ENCODE measurements around the gene ZC3H6. TPM values are rescaled to one million over a fixed set of nuclear protein-coding genes. Genes with fewer than 3 reads are reported as not detected.

Gene ZC3H6
- polyA plus RNA-seq, 2 of the 4 experiments (the other 2 are of a cell fraction) = 0.75 to 1.9 TPM

DNA sequence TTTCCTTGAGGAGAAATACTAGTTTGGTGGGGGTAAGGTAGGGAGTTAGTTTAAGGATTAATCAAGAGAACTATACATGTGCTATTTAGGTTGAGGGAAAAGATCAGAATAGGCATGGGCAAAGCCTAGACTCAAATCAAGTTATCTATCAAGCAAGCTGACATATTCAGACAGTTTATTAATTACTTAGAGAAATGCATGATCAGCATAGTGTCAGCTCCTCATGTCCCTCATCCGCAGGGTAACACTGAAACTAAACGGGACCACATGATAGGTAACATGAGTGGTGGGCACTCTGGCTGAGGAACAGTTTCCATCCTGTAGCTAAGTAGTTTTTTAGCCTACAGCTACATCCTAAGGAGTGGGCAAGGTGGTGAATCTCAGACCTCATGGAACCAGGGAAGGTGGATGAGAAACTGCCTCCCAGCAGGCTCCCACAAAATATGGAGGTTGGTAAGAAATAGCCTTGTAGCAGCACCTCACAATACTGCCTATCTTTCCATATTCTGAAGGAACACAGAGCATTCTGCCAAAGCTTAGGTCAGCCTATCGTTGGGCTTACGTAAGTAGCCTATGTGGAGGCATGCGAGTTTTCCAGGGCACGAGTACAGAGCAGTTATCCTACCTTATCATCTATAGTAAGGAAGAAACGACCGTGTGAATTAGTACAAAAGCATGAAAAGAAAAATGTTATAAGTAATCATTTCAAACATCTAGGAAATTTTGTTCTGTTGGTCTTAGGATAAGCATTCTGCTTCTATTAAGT, 18.4 kb downstream of the ZC3H6 start:
- ATAC-seq = no peak
- Histone ChIP-seq H3K4me3 (no peak overlapping the region), H3K27ac (no peak overlapping the region), H3K4me1 (no peaks in the 10 kb centered on the region), H3K9me3 (no peaks in the 10 kb centered on the region), H3K4me2 (no peak overlapping the region)
- 74% methylated on average over 8 of the region's 8 CpGs for WGBS (ENCODE audit: missing lambda C conversion rate)
- no peak for DNase-seq (ENCODE audit: low read depth in 1 of 2, low spot score in 1 of 2)
- CTCF ChIA-PET = no interaction called here
- no peak for TF ChIP-seq HDAC2 (IDR thresholded peaks at IDR 0.05)
- TF ChIP-seq MAFK (IDR thresholded peaks at IDR 0.05; ENCODE audit: partially characterized antibody) = peak; percentile 62
- FAIRE-seq = no peak
- POLR2A ChIA-PET = no interaction called here

DNA sequence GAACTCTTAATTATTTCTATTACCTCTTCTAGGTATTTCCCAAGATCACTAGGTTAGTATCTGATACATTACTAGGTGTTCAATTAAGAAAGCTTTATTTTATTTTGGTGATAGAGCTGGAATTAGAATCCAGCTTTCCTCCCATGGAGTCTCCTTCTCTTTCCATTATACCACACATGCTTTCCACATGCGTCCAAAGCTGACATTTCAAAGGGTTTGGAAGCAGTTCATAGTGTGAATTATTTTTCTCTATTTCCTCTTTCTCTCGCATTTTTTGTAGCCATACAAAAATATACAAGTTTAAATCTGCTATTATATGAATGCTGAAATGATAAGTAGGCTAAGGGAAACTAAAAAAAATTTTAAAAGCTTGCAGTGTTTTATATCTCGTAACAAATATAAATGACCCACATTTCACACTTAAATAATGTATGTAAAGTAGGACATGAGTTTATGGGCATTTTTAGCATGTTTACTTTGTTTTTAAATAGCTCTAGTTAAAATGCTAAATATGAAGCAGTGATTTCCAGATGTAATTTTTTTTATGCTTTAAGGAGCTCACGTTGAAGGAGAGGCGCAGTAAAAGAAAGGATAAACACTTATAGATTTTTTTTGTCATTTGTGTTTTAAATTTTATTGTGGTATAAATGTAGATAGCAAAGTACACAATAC, 20.1 kb downstream of the ZC3H6 start:
- WGBS (ENCODE audit: missing lambda C conversion rate) = 75% methylated on average over 5 of the region's 5 CpGs
- Histone ChIP-seq H3K27ac (no peak overlapping the region), H3K9me3 (no peaks in the 10 kb centered on the region), H3K4me1 (no peaks in the 10 kb centered on the region), H3K4me3 (no peak overlapping the region), H3K4me2 (no peak overlapping the region)
- ChIA-PET POLR2A (no interaction called here), CTCF (no interaction called here)
- no peak for DNase-seq (ENCODE audit: low read depth in 1 of 2, low spot score in 1 of 2)
- no peak for FAIRE-seq
- ATAC-seq = no peak
- no peak for TF ChIP-seq NFE2L2 (conservative IDR thresholded peaks at IDR 0.05; ENCODE audit: low read length)
- no peak for TF ChIP-seq EHMT2 (IDR thresholded peaks at IDR 0.05; ENCODE audit: low read depth)
- TF ChIP-seq POLR2AphosphoS2 (conservative IDR thresholded peaks at IDR 0.05; ENCODE audit: low read length) = no peak
- TF ChIP-seq RAD21 (conservative IDR thresholded peaks at IDR 0.05 in 1 of 2, IDR thresholded peaks at IDR 0.05 in 1 of 2) = no peak
- no peak for TF ChIP-seq ZFP36 (IDR thresholded peaks at IDR 0.05; ENCODE audit: borderline replicate concordance, partially characterized antibody)
- TF ChIP-seq, protein P1, sequence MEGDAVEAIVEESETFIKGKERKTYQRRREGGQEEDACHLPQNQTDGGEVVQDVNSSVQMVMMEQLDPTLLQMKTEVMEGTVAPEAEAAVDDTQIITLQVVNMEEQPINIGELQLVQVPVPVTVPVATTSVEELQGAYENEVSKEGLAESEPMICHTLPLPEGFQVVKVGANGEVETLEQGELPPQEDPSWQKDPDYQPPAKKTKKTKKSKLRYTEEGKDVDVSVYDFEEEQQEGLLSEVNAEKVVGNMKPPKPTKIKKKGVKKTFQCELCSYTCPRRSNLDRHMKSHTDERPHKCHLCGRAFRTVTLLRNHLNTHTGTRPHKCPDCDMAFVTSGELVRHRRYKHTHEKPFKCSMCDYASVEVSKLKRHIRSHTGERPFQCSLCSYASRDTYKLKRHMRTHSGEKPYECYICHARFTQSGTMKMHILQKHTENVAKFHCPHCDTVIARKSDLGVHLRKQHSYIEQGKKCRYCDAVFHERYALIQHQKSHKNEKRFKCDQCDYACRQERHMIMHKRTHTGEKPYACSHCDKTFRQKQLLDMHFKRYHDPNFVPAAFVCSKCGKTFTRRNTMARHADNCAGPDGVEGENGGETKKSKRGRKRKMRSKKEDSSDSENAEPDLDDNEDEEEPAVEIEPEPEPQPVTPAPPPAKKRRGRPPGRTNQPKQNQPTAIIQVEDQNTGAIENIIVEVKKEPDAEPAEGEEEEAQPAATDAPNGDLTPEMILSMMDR (IDR thresholded peaks at IDR 0.05) = no peak
- TF ChIP-seq RARB (CRISPR knock-in tag; IDR thresholded peaks at IDR 0.05) = no peak
- no peak for TF ChIP-seq HOXB5 (CRISPR knock-in tag; IDR thresholded peaks at IDR 0.05)
- no peak for TF ChIP-seq RFX5 (IDR thresholded peaks at IDR 0.05)
- TF ChIP-seq JUN (IDR thresholded peaks at IDR 0.05) = no peak
- TF ChIP-seq TFCP2L1 (CRISPR knock-in tag; IDR thresholded peaks at IDR 0.05) = no peak
- no peak for TF ChIP-seq CEBPB (IDR thresholded peaks at IDR 0.05)
- no peak for TF ChIP-seq FOXS1 (CRISPR knock-in tag; IDR thresholded peaks at IDR 0.05)
- TF ChIP-seq EHF (CRISPR knock-in tag; IDR thresholded peaks at IDR 0.05) = no peak
- TF ChIP-seq ESRRA (IDR thresholded peaks at IDR 0.05; ENCODE audit: borderline replicate concordance, low read length) = no peak

DNA sequence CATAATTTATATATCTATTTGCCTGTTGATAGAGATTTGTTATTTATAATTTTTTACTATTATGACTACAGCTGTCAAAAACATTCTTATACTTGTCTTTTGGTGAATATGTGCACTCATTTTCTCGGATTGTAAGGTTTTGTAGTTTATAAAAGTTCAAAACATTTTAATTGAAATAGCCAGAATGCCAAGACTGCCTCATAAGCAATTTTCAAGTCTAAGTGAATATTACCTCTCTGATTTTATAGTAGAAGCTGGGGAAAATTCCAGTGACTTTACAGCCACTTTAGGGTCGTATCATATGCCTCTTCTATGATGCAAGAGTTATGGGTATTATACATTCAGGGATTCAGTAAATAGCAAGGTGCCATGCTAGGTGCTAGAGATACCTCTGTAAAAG, 21.0 kb downstream of the ZC3H6 start:
- H3K4me1 ChIP-seq = no peaks in the 10 kb centered on the region
- WGBS (ENCODE audit: missing lambda C conversion rate) = 4% methylated on average over 2 of the region's 2 CpGs
- TF ChIP-seq SMC3 (IDR thresholded peaks at IDR 0.05) (no peak), MAFK (IDR thresholded peaks at IDR 0.05; ENCODE audit: partially characterized antibody) (peak; percentile 59), CBX8 (IDR thresholded peaks at IDR 0.05) (no peak)
- H3K4me3 ChIP-seq = no peak overlapping the region
- POLR2A ChIA-PET = no interaction called here
- H3K4me2 ChIP-seq = no peak overlapping the region
- CTCF ChIA-PET = no interaction called here
- H3K27ac ChIP-seq = no peak overlapping the region
- no peaks in the 10 kb centered on the region for H3K9me3 ChIP-seq
- FAIRE-seq = no peak
- DNase-seq (ENCODE audit: low read depth in 1 of 2, low spot score in 1 of 2) = no peak
- ATAC-seq = no peak

DNA sequence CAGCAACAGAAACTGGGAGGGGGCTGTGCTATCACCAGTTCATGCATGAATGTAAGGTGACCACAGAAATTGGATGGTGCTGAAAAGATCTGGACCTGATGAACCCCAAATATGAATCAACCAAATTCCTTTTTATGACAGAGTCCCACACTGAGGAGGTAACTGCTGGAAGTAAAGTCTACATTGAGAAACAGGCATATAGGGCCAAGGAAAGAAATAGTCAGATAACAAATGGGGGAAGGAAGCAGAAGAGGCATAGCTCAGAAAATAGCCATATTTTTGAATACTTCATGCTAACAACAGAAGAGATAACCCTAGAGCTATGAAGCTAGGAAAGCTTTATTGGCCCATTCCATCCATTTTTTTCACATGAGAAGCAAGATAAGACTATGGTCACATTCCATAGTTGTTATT, 25.8 kb downstream of the ZC3H6 start:
- ChIA-PET POLR2A (no interaction called here), CTCF (interaction anchor here (0.6 to 1.1 kb wide), 2 partner anchors 46 to 149 kb away, joined by 3 read pairs; partner anchors contain the start of gene ZC3H8)
- ATAC-seq (no peak), DNase-seq (ENCODE audit: low read depth in 1 of 2, low spot score in 1 of 2) (no peak), FAIRE-seq (no peak)
- Histone ChIP-seq H3K4me2 (no peak overlapping the region), H3K27ac (no peak overlapping the region), H3K4me3 (no peak overlapping the region), H3K9me3 (no peaks in the 10 kb centered on the region), H3K4me1 (no peaks in the 10 kb centered on the region)
- no peak for TF ChIP-seq CHD2 (IDR thresholded peaks at IDR 0.05; ENCODE audit: low read length, partially characterized antibody)
- TF ChIP-seq, protein P2, sequence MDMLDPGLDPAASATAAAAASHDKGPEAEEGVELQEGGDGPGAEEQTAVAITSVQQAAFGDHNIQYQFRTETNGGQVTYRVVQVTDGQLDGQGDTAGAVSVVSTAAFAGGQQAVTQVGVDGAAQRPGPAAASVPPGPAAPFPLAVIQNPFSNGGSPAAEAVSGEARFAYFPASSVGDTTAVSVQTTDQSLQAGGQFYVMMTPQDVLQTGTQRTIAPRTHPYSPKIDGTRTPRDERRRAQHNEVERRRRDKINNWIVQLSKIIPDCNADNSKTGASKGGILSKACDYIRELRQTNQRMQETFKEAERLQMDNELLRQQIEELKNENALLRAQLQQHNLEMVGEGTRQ (IDR thresholded peaks at IDR 0.05) = no peak
- TF ChIP-seq FOXS1 (CRISPR knock-in tag; IDR thresholded peaks at IDR 0.05) = no peak
- TF ChIP-seq, protein P1 (IDR thresholded peaks at IDR 0.05) = no peak
- TF ChIP-seq ZFP36 (IDR thresholded peaks at IDR 0.05; ENCODE audit: borderline replicate concordance, partially characterized antibody) = no peak
- no peak for TF ChIP-seq PHF8 (IDR thresholded peaks at IDR 0.05; ENCODE audit: borderline replicate concordance, low read depth)
- no peak for TF ChIP-seq POLR2AphosphoS2 (conservative IDR thresholded peaks at IDR 0.05; ENCODE audit: low read length)
- no peak for TF ChIP-seq NR3C1 (IDR thresholded peaks at IDR 0.05)
- TF ChIP-seq TFCP2L1 (CRISPR knock-in tag; IDR thresholded peaks at IDR 0.05) = no peak
- no peak for TF ChIP-seq GATA3 (IDR thresholded peaks at IDR 0.05; ENCODE audit: borderline replicate concordance)
- TF ChIP-seq RCOR1 (IDR thresholded peaks at IDR 0.05; ENCODE audit: low read depth, low read length) = no peak

Measured in A549 (cell line).